K562 (cell line): ENCODE results near the gene COPE. TPM values are rescaled to one million over a fixed set of nuclear protein-coding genes. Genes with fewer than 3 reads are reported as not detected.

Source experiments
- BRF1 ChIP-seq: IDR thresholded peaks from 3 replicates; pipeline ENCODE4 v1.6.1; 2011; ENCODE audit warnings: borderline replicate concordance, mild to moderate bottlenecking; ENCODE audit not compliant: insufficient read length; ENCODE audit errors: extremely low read depth
- CCAR2 ChIP-seq: fragments of 200-400 bp; formaldehyde crosslinking; IDR thresholded peaks from 2 replicates; pipeline ENCODE4 v1.6.1; 2017; ENCODE audit warnings: mild to moderate bottlenecking, low read depth, low read length
- CHCHD3 ChIP-seq: fragments of 250-450 bp; sonication (Bioruptor Pico); IDR thresholded peaks from 2 replicates; pipeline ENCODE4 v2.1.2; 2022; ENCODE audit warnings: mild to moderate bottlenecking
- DEAF1 ChIP-seq: fragments of 450-650 bp; formaldehyde crosslinking; IDR thresholded peaks from 2 replicates; pipeline ENCODE4 v1.4.0; 2020; ENCODE audit warnings: mild to moderate bottlenecking, moderate library complexity
- FOXJ3 ChIP-seq: sonication (generic); formaldehyde crosslinking; IDR thresholded peaks from 2 replicates; pipeline ENCODE4 v1.4.0; 2020; ENCODE audit warnings: mild to moderate bottlenecking, missing genetic modification reagents
- HMGN3 ChIP-seq: IDR thresholded peaks from 2 replicates; pipeline ENCODE4 v1.6.1; 2011; ENCODE audit warnings: borderline replicate concordance, low read depth, mild to moderate bottlenecking, mixed read lengths, low read length; ENCODE audit not compliant: insufficient read length; ENCODE audit errors: extremely low read depth
- IRF9 ChIP-seq: fragments of 450-650 bp; IDR thresholded peaks from 2 replicates; pipeline ENCODE4 v1.6.1; 2016; ENCODE audit warnings: missing biosample characterization, missing genetic modification characterization
- KDM2B ChIP-seq: fragments of 250-450 bp; sonication (Bioruptor Pico); IDR thresholded peaks from 2 replicates; pipeline ENCODE4 v1.8.0; 2021; ENCODE audit warnings: mild to moderate bottlenecking, moderate library complexity
- MEF2A ChIP-seq: IDR thresholded peaks from 2 replicates; pipeline ENCODE4 v1.6.1; 2011; ENCODE audit warnings: low read depth, mild to moderate bottlenecking, low read length, moderate library complexity; ENCODE audit not compliant: control insufficient read depth
- TCF7 ChIP-seq: sonication (generic); IDR thresholded peaks from 2 replicates; pipeline ENCODE4 v1.6.1; 2016; ENCODE audit warnings: antibody characterized with exemption, borderline replicate concordance
- ZBTB40 ChIP-seq, 2 experiments: fragments of 450-650 bp in 1 of 2; sonication (generic) in 1 of 2; formaldehyde crosslinking in 1 of 2; IDR thresholded peaks; 2 replicates each; pipeline versions ENCODE4 v1.7.1 to v1.9.0; 2016 to 2022; ENCODE audit warnings: inconsistent platforms in 1 of 2, mild to moderate bottlenecking in 1 of 2, missing genetic modification reagents in 1 of 2
- ZNF217 ChIP-seq: sonication (generic); formaldehyde crosslinking; IDR thresholded peaks from 2 replicates; pipeline ENCODE4 v1.8.0; 2022; ENCODE audit warnings: mild to moderate bottlenecking, missing genetic modification reagents
- ZNF239 ChIP-seq: fragments of 250-450 bp; sonication (Bioruptor Pico); IDR thresholded peaks from 2 replicates; pipeline ENCODE4 v1.4.0; 2020; ENCODE audit warnings: mild to moderate bottlenecking
- ZNF511 ChIP-seq: sonication (generic); formaldehyde crosslinking; IDR thresholded peaks from 2 replicates; pipeline ENCODE4 v1.8.0; 2022; ENCODE audit warnings: mild to moderate bottlenecking, missing genetic modification reagents
- polyA plus RNA-seq, 8 experiments: library from polyadenylated mRNA; depleted of rRNA in 4 of 8; stranded (reverse) in 5 of 8; unstranded in 3 of 8; fragments of >200 nt; fragmentation: Nextera tagmentation in 2 of 8; fragmentation: Illumina TruSeq in 1 of 8; extraction: Ambion mirVana in 2 of 8; extraction: Trizol in 1 of 8; gene quantifications; 2 replicates each; pipeline versions ENCODE4 v1.2.1 to v1.2.3, GENCODE V29; 2011 to 2014; ENCODE audit warnings: inconsistent platforms in 1 of 8, missing spikeins in 1 of 8
- total RNA-seq, 7 experiments: library from RNA; depleted of rRNA in 6 of 7; stranded (reverse); fragments of >200 nt in 6 of 7; fragmentation: Illumina TruSeq in 2 of 7; extraction: Trizol in 2 of 7; gene quantifications; 2 replicates each; pipeline versions ENCODE4 v1.2.1 to v1.2.3, GENCODE V29; 2011 to 2021; ENCODE audit warnings: low replicate concordance in 1 of 7

The COPE gene
- total and polyA plus RNA-seq, 9 of the 15 experiments (the other 6 are each of a cell fraction or from before 2014, with no cell fraction given) = 5.8 to 273 (median 147) TPM

GRCh38 chr19:18895038-18895823 is 24.0 kb downstream of the COPE start (continued):
- no peak for TF ChIP-seq CHCHD3 (CRISPR knock-in tag)
- TF ChIP-seq BRF1 = no peak
- no peak for TF ChIP-seq ZBTB40 (IDR thresholded peaks at IDR 0.05)
- no peak for TF ChIP-seq ZBTB40 (CRISPR knock-in tag; IDR thresholded peaks at IDR 0.05)
- no peak for TF ChIP-seq ZNF217
- peak; percentile 37 for TF ChIP-seq HMGN3
- peak; percentile 60; the same call in 1 of the 2 replicates for TF ChIP-seq KDM2B (CRISPR knock-in tag)
- TF ChIP-seq IRF9 = no peak
- TF ChIP-seq TCF7 = no peak
- no peak for TF ChIP-seq DEAF1 (CRISPR knock-in tag)
- no peak for TF ChIP-seq CCAR2
- TF ChIP-seq MEF2A = no peak
- no peak for TF ChIP-seq ZNF239 (CRISPR knock-in tag)
- 0 out of 2 replicates have a peak, but pooled peaks have one; percentile 46 for TF ChIP-seq ZNF511 (CRISPR knock-in tag)
- TF ChIP-seq FOXJ3 = no peak
